DND-41 (cell line): ENCODE results near the gene MIAT.

ENCODE experiments used
- ATAC-seq: fragments of 200-7000 bp; cut with Tn5 transposase; 3 replicates; pipeline ENCODE4 v1.9.1; 2021; ENCODE audit warnings: low read depth; ENCODE audit not compliant: insufficient read depth
- DNase-seq: peaks from one replicate; pipeline ENCODE4 v3.0.0-alpha.2; 2020
- H2AFZ ChIP-seq: 2 replicates; pipeline ENCODE4 v1.6.0; 2012; ENCODE audit warnings: low read depth, low read length
- H3K27ac ChIP-seq: 2 replicates; pipeline ENCODE4 v1.5.1; 2012; ENCODE audit warnings: low read length, inconsistent platforms
- H3K27me3 ChIP-seq: fragments of 200-600 bp; sonication (generic); 2 replicates; pipeline ENCODE4 v1.6.0; 2012; ENCODE audit warnings: low read length, mild to moderate bottlenecking, inconsistent platforms; ENCODE audit not compliant: insufficient read depth, poor library complexity
- H3K36me3 ChIP-seq: 2 replicates; pipeline ENCODE4 v1.5.1; 2012; ENCODE audit warnings: low read length, inconsistent platforms; ENCODE audit not compliant: insufficient read depth
- H3K4me1 ChIP-seq: 2 replicates; pipeline ENCODE4 v1.5.1; 2012; ENCODE audit warnings: mild to moderate bottlenecking, low read length; ENCODE audit not compliant: insufficient read depth
- H3K4me2 ChIP-seq: 2 replicates; pipeline ENCODE4 v1.6.0; 2012; ENCODE audit warnings: mild to moderate bottlenecking, moderate library complexity, low read length, inconsistent platforms; ENCODE audit not compliant: insufficient read depth
- H3K4me3 ChIP-seq, 2 experiments: fragments of 200-600 bp in 1 of 2; shearing (Covaris generic) in 1 of 2; 2 replicates each; pipeline ENCODE4 v1.5.1; 2012 to 2016; ENCODE audit warnings: inconsistent platforms in 2 of 2, low read length in 2 of 2, mild to moderate bottlenecking in 2 of 2, low read depth in 1 of 2, moderate library complexity in 1 of 2
- H3K79me2 ChIP-seq: 2 replicates; pipeline ENCODE4 v1.6.0; 2012; ENCODE audit warnings: low read length, inconsistent platforms; ENCODE audit not compliant: insufficient read depth
- H3K9ac ChIP-seq: 2 replicates; pipeline ENCODE4 v1.6.0; 2012; ENCODE audit warnings: low read depth, mild to moderate bottlenecking, inconsistent platforms, low read length, moderate library complexity
- H3K9me3 ChIP-seq: 2 replicates; pipeline ENCODE4 v1.5.1; 2012; ENCODE audit warnings: low read length, moderate library complexity, mild to moderate bottlenecking, inconsistent platforms; ENCODE audit not compliant: insufficient read depth, severe bottlenecking
- H4K20me1 ChIP-seq: 2 replicates; pipeline ENCODE4 v1.6.0; 2012; ENCODE audit warnings: low read length; ENCODE audit not compliant: insufficient read depth
- CTCF ChIP-seq: IDR thresholded peaks from 2 replicates; pipeline ENCODE4 v1.5.1; 2012; ENCODE audit warnings: borderline replicate concordance, low read length, moderate library complexity, mild to moderate bottlenecking; ENCODE audit not compliant: poor library complexity, severe bottlenecking; ENCODE audit errors: extremely low read depth
- EZH2 ChIP-seq: IDR thresholded peaks from 3 replicates; pipeline ENCODE4 v1.6.1; 2012; ENCODE audit warnings: borderline replicate concordance, low read depth, mild to moderate bottlenecking, moderate library complexity, low read length, inconsistent platforms; ENCODE audit not compliant: severe bottlenecking

Gene MIAT

GRCh38 chr22:26718905-26719304 is 61.5 kb downstream of the MIAT start:
- Histone ChIP-seq H3K9me3 (no peaks in the 10 kb centered on the region), H3K79me2 (peaks cover 10% of the 10 kb centered on the region; the same call in 1 of the 2 replicates), H4K20me1 (peaks cover 13% of the 10 kb centered on the region; the same call in 1 of the 2 replicates), H3K27me3 (no peaks in the 10 kb centered on the region), H3K4me1 (no peaks in the 10 kb centered on the region), H3K27ac (no peak overlapping the region), H3K4me2 (no peak overlapping the region), H3K36me3 (peaks cover 63% of the 10 kb centered on the region), H3K9ac (no peak overlapping the region), H2AFZ (no peak overlapping the region), H3K4me3 (no peak overlapping the region)
- TF ChIP-seq EZH2 = no peak
- TF ChIP-seq CTCF = no peak
- ATAC-seq (no peak), DNase-seq (no peak)

- DNase-seq = no peak
- Histone ChIP-seq H3K9me3 (no peaks in the 10 kb centered on the region), H4K20me1 (no peaks in the 10 kb centered on the region), H3K27me3 (no peaks in the 10 kb centered on the region), H3K36me3 (peaks cover 59% of the 10 kb centered on the region), H3K9ac (no peak overlapping the region), H3K4me2 (no peak overlapping the region), H3K79me2 (no peaks in the 10 kb centered on the region), H2AFZ (no peak overlapping the region), H3K4me3 (no peak overlapping the region), H3K4me1 (no peaks in the 10 kb centered on the region), H3K27ac (no peak overlapping the region)
- TF ChIP-seq CTCF (no peak), EZH2 (no peak)
- ATAC-seq = no peak
Measured at GRCh38 chr22:26722159-26722558, 64.8 kb downstream of the MIAT start.

- DNase-seq (no peak), ATAC-seq (no peak)
- Histone ChIP-seq H3K9ac (no peak overlapping the region), H3K27me3 (no peaks in the 10 kb centered on the region), H3K36me3 (peaks cover 47% of the 10 kb centered on the region), H3K79me2 (no peaks in the 10 kb centered on the region), H3K27ac (no peak overlapping the region), H3K4me2 (no peak overlapping the region), H4K20me1 (no peaks in the 10 kb centered on the region), H3K9me3 (no peaks in the 10 kb centered on the region), H2AFZ (no peak overlapping the region), H3K4me1 (no peaks in the 10 kb centered on the region), H3K4me3 (no peak overlapping the region)
- no peak for TF ChIP-seq EZH2
- TF ChIP-seq CTCF = no peak
Measured at GRCh38 chr22:26724414-26724813, 67.0 kb downstream of the MIAT start.

- ATAC-seq (no peak), DNase-seq (no peak)
- H3K27ac ChIP-seq = no peak overlapping the region
- no peaks in the 10 kb centered on the region for H3K9me3 ChIP-seq
- no peaks in the 10 kb centered on the region for H3K27me3 ChIP-seq
- no peak overlapping the region for H3K9ac ChIP-seq
- H3K4me1 ChIP-seq = no peaks in the 10 kb centered on the region
- H3K4me2 ChIP-seq = no peak overlapping the region
- TF ChIP-seq EZH2 (no peak), CTCF (no peak)
- peaks cover 46% of the 10 kb centered on the region for H3K36me3 ChIP-seq
- H3K79me2 ChIP-seq = no peaks in the 10 kb centered on the region
- H2AFZ ChIP-seq = no peak overlapping the region
- H3K4me3 ChIP-seq = no peak overlapping the region
- no peaks in the 10 kb centered on the region for H4K20me1 ChIP-seq
Measured at GRCh38 chr22:26725012-26725676, 67.8 kb downstream of the MIAT start.
